ENCODE data around the gene TTC39A. TPM values are rescaled to one million over a fixed set of nuclear protein-coding genes. Genes with fewer than 3 reads are reported as not detected.
A peak's percentile ranks its signal among the peaks of the same experiment; 100 is the strongest.

TTC39A gene
- total and polyA plus RNA-seq, 7 donors: 0.48 to 12.4 (median 6.0) TPM

- intact Hi-C loops (cut with DNase I): no loop called here
- H3K27ac ChIP-seq: no peak overlapping the region
- peaks cover 0 to 17% (median 5%) of the 10 kb centered on the region in 3 donors for H3K27me3 ChIP-seq (ENCODE audit: insufficient read depth in 3 of 3, low read length in 2 of 3)
- peaks cover 9% of the 10 kb centered on the region for H3K4me1 ChIP-seq
- no peak for DNase-seq
- H3K4me3 ChIP-seq: no peak overlapping the region
- H3K36me3 ChIP-seq (ENCODE audit: insufficient read depth in 1 of 2, low read depth in 1 of 2): no peaks in the 10 kb centered on the region
- WGBS, 3 donors: 62 to 67% (median 62%) methylated on average over 7 of the region's 7 CpGs
- no peak for TF ChIP-seq CTCF (IDR thresholded peaks at IDR 0.05)
- ATAC-seq: peak in 2 of 4 donors; percentile 17 to 30
- H3K9me3 ChIP-seq: no peaks in the 10 kb centered on the region
Measured at GRCh38 chr1:51346086-51346942, 16.0 kb upstream of the TTC39A start.

- WGBS, 3 donors: 18 to 27% (median 21%) methylated on average over 14 to 15 of the region's 15 CpGs
- TF ChIP-seq CTCF (IDR thresholded peaks at IDR 0.05): no peak
Measured at GRCh38 chr1:51345300-51345687, 14.9 kb upstream of the TTC39A start.

GRCh38 chr1:51344602-51345299 is 14.4 kb upstream of the TTC39A start:
- Histone ChIP-seq H3K27ac (no peak overlapping the region), H3K4me3 (peak overlapping the region; percentile 18), H3K27me3 (ENCODE audit: insufficient read depth in 3 of 3, low read length in 2 of 3) (peaks cover 0 to 17% (median 5%) of the 10 kb centered on the region in 3 donors), H3K4me1 (peaks cover 9% of the 10 kb centered on the region), H3K36me3 (ENCODE audit: insufficient read depth in 1 of 2, low read depth in 1 of 2) (no peaks in the 10 kb centered on the region), H3K9me3 (no peaks in the 10 kb centered on the region)
- peak; percentile 34 to 65 (median 52) for ATAC-seq
- intact Hi-C loops (cut with DNase I): no loop called here
- no peak for TF ChIP-seq CTCF (IDR thresholded peaks at IDR 0.05)
- WGBS, 3 donors: 5 to 7% (median 6%) methylated on average over 35 to 60 of the region's 60 CpGs
- no peak for DNase-seq

More at GRCh38 chr1:51345300-51345687, 14.9 kb upstream of the TTC39A start:
- intact Hi-C loops (cut with DNase I): no loop called here
- no peak overlapping the region for H3K27ac ChIP-seq
- peaks cover 9% of the 10 kb centered on the region for H3K4me1 ChIP-seq
- H3K36me3 ChIP-seq (ENCODE audit: insufficient read depth in 1 of 2, low read depth in 1 of 2): no peaks in the 10 kb centered on the region
- peak overlapping the region; percentile 18 for H3K4me3 ChIP-seq
- DNase-seq (no peak), ATAC-seq (peak; percentile 23 to 37 (median 32))
- peaks cover 0 to 17% (median 5%) of the 10 kb centered on the region in 3 donors for H3K27me3 ChIP-seq (ENCODE audit: insufficient read depth in 3 of 3, low read length in 2 of 3)
- H3K9me3 ChIP-seq: no peaks in the 10 kb centered on the region

- ATAC-seq: peak in 1 of 4 donors; percentile 5
- H3K4me3 ChIP-seq: no peak overlapping the region
- intact Hi-C loops (cut with DNase I): no loop called here
Measured at GRCh38 chr1:51344276-51344601, 13.9 kb upstream of the TTC39A start.

More at GRCh38 chr1:51344276-51344601, 13.9 kb upstream of the TTC39A start:
- Histone ChIP-seq H3K4me1 (peaks cover 9% of the 10 kb centered on the region), H3K9me3 (no peaks in the 10 kb centered on the region), H3K36me3 (ENCODE audit: insufficient read depth in 1 of 2, low read depth in 1 of 2) (no peaks in the 10 kb centered on the region), H3K27me3 (ENCODE audit: insufficient read depth in 3 of 3, low read length in 2 of 3) (peaks cover 0 to 17% (median 5%) of the 10 kb centered on the region in 3 donors), H3K27ac (no peak overlapping the region)
- 56 to 66% (median 66%) methylated on average over 7 of the region's 7 CpGs for WGBS, 3 donors
- no peak for TF ChIP-seq CTCF (IDR thresholded peaks at IDR 0.05)
- no peak for DNase-seq
